GM19351 (cell line): Measurements from ENCODE around the gene APP.

Source experiments
- ATAC-seq: cut with Tn5 transposase; IDR thresholded peaks from one replicate; pipeline ENCODE4 v1.9.1; 2021; ENCODE audit warnings: mild to moderate bottlenecking, moderate library complexity; ENCODE audit not compliant: unreplicated experiment

APP gene

GRCh38 chr21:26130249-26130881, 40.2 kb downstream of the APP start:
- no peak for ATAC-seq

GRCh38 chr21:26127918-26128317, 42.7 kb downstream of the APP start:
- ATAC-seq = no peak

- no peak for ATAC-seq
Observed at GRCh38 chr21:26127073-26127814, 43.3 kb downstream of the APP start.

GRCh38 chr21:26126168-26126553, 44.4 kb downstream of the APP start:
- ATAC-seq = no peak

- no peak for ATAC-seq
Observed at GRCh38 chr21:26125433-26126167, 45.0 kb downstream of the APP start.

- ATAC-seq = no peak
Observed at GRCh38 chr21:26124896-26125295, 45.7 kb downstream of the APP start.

- no peak for ATAC-seq
Observed at GRCh38 chr21:26124421-26124833, 46.1 kb downstream of the APP start.

GRCh38 chr21:26123012-26123411, 47.6 kb downstream of the APP start:
- ATAC-seq = no peak

- no peak for ATAC-seq
Observed at GRCh38 chr21:26120828-26121227, 49.7 kb downstream of the APP start.

GRCh38 chr21:26119906-26120305, 50.7 kb downstream of the APP start:
- no peak for ATAC-seq

GRCh38 chr21:26118938-26119540, 51.5 kb downstream of the APP start:
- no peak for ATAC-seq

- no peak for ATAC-seq
Observed at GRCh38 chr21:26117972-26118367, 52.6 kb downstream of the APP start.

- ATAC-seq = no peak
Observed at GRCh38 chr21:26117324-26117971, 53.1 kb downstream of the APP start.

- ATAC-seq = no peak
Observed at GRCh38 chr21:26116456-26117011, 54.0 kb downstream of the APP start.

GRCh38 chr21:26115899-26116298, 54.7 kb downstream of the APP start:
- ATAC-seq = no peak

GRCh38 chr21:26115305-26115704, 55.3 kb downstream of the APP start:
- ATAC-seq = no peak

GRCh38 chr21:26112975-26113374, 57.6 kb downstream of the APP start:
- no peak for ATAC-seq

- ATAC-seq = no peak
Observed at GRCh38 chr21:26112127-26112742, 58.3 kb downstream of the APP start.

GRCh38 chr21:26110715-26111114, 59.9 kb downstream of the APP start:
- no peak for ATAC-seq

- ATAC-seq = no peak
Observed at GRCh38 chr21:26107429-26107828, 63.1 kb downstream of the APP start.
